ENCODE data around the gene TBC1D22A. TPM values are rescaled to one million over a fixed set of nuclear protein-coding genes. Genes with fewer than 3 reads are reported as not detected.

TBC1D22A gene
- polyA plus RNA-seq, 1 donor, result 19.0 TPM

GRCh38 chr22:46795845-46796565 is 33.6 kb downstream of the TBC1D22A start:
- no peak for DNase-seq

- no peak for DNase-seq
Observed at GRCh38 chr22:46796566-46797195, 34.2 kb downstream of the TBC1D22A start.

GRCh38 chr22:46797355-46797754 is 34.9 kb downstream of the TBC1D22A start:
- DNase-seq, result no peak

GRCh38 chr22:46798041-46798365 is 35.6 kb downstream of the TBC1D22A start:
- DNase-seq, result no peak

GRCh38 chr22:46798366-46799350 is 36.2 kb downstream of the TBC1D22A start:
- peak; percentile 77 for DNase-seq

GRCh38 chr22:46799626-46800025 is 37.2 kb downstream of the TBC1D22A start:
- DNase-seq, result no peak

GRCh38 chr22:46800102-46800857 is 37.8 kb downstream of the TBC1D22A start:
- no peak for DNase-seq

- DNase-seq, result no peak
Observed at GRCh38 chr22:46801331-46801811, 38.9 kb downstream of the TBC1D22A start.

GRCh38 chr22:46801826-46802607 is 39.6 kb downstream of the TBC1D22A start:
- DNase-seq, result no peak

GRCh38 chr22:46802608-46803027 is 40.2 kb downstream of the TBC1D22A start:
- DNase-seq, result no peak

- no peak for DNase-seq
Observed at GRCh38 chr22:46803031-46803880, 40.8 kb downstream of the TBC1D22A start.

GRCh38 chr22:46803936-46804335 is 41.5 kb downstream of the TBC1D22A start:
- no peak for DNase-seq

- DNase-seq, result no peak
Observed at GRCh38 chr22:46806794-46807193, 44.3 kb downstream of the TBC1D22A start.

GRCh38 chr22:46807458-46807857 is 45.0 kb downstream of the TBC1D22A start:
- DNase-seq, result no peak

GRCh38 chr22:46809153-46809885 is 46.9 kb downstream of the TBC1D22A start:
- DNase-seq, result no peak

GRCh38 chr22:46810856-46811786 is 48.7 kb downstream of the TBC1D22A start:
- no peak for DNase-seq

- DNase-seq, result no peak
Observed at GRCh38 chr22:46812034-46812605, 49.7 kb downstream of the TBC1D22A start.

GRCh38 chr22:46812788-46813187 is 50.3 kb downstream of the TBC1D22A start:
- DNase-seq, result no peak

Measured in hindlimb muscle (tissue), 1 donor.